IMR-90 (cell line): ENCODE measurements around the gene ZNF618. TPM values are rescaled to one million over a fixed set of nuclear protein-coding genes. Genes with fewer than 3 reads are reported as not detected.

Source experiments
- ATAC-seq: fragments of 200-7000 bp; cut with Tn5 transposase; 2 replicates; pipeline ENCODE4 v1.9.1; 2020; ENCODE audit warnings: low read depth, mild to moderate bottlenecking, moderate library complexity
- BruUV-seq: library from RNA; stranded (reverse); fragments of 400-500 nt; replicated peaks from 2 replicates; lab custom pipeline; 2021; lab: Mats Ljungman, UMichigan
- CTCF ChIA-PET: fragments of 300-600 bp; formaldehyde crosslinking; extraction: SDS; loops from one replicate; lab custom pipeline; 2021; ENCODE audit warnings: antibody characterized with exemption; lab: Yijun Ruan, JAX
- POLR2A ChIA-PET: fragments of 300-600 bp; sonication (Branson Sonifier 250); formaldehyde crosslinking; loops from one replicate; lab custom pipeline; 2022; ENCODE audit warnings: antibody characterized with exemption; ENCODE audit not compliant: unreplicated experiment; lab: Charles Lee
- DNase-seq: peaks from one replicate; pipeline ENCODE4 v3.0.0; 2013
- H2AFZ ChIP-seq: replicated peaks from 2 replicates; pipeline ENCODE3; 2013; ENCODE audit warnings: low read length, mild to moderate bottlenecking; ENCODE audit not compliant: poor library complexity
- H2AK5ac ChIP-seq: 2 replicates; pipeline ENCODE4 v1.6.1; 2013; ENCODE audit warnings: low read depth, low read length, inconsistent platforms
- H2AK9ac ChIP-seq: replicated peaks from 2 replicates; pipeline ENCODE3; 2013; ENCODE audit warnings: mild to moderate bottlenecking, low read depth, low read length, moderate library complexity; ENCODE audit not compliant: poor library complexity
- H2BK120ac ChIP-seq: 2 replicates; pipeline ENCODE4 v1.6.1; 2013; ENCODE audit warnings: low read depth, low read length, inconsistent platforms
- H2BK15ac ChIP-seq: 3 replicates; pipeline ENCODE4 v1.6.1; 2013; ENCODE audit warnings: low read depth, low read length, inconsistent platforms
- H2BK20ac ChIP-seq: 2 replicates; pipeline ENCODE4 v1.6.1; 2013; ENCODE audit warnings: low read depth, mild to moderate bottlenecking, inconsistent platforms, low read length, moderate library complexity
- H2BK5ac ChIP-seq: 2 replicates; pipeline ENCODE4 v1.6.1; 2013; ENCODE audit warnings: mild to moderate bottlenecking, low read depth, low read length, inconsistent platforms; ENCODE audit not compliant: poor library complexity, severe bottlenecking
- H3K14ac ChIP-seq: replicated peaks from 2 replicates; pipeline ENCODE4 v1.6.1; 2013; ENCODE audit warnings: low read depth, low read length, inconsistent platforms
- H3K18ac ChIP-seq: 2 replicates; pipeline ENCODE4 v1.6.1; 2013; ENCODE audit warnings: low read depth, low read length, control low read depth
- H3K23ac ChIP-seq: 2 replicates; pipeline ENCODE4 v1.6.1; 2013; ENCODE audit warnings: low read depth, low read length, inconsistent platforms
- H3K27ac ChIP-seq: 2 replicates; pipeline ENCODE4 v1.5.1; 2013; ENCODE audit warnings: mild to moderate bottlenecking, control low read depth, low read length; ENCODE audit not compliant: insufficient read depth
- H3K27me3 ChIP-seq: 2 replicates; pipeline ENCODE4 v1.6.1; 2013; ENCODE audit warnings: low read length; ENCODE audit not compliant: control insufficient read depth, insufficient read depth
- H3K36me3 ChIP-seq: 2 replicates; pipeline ENCODE4 v1.6.1; 2013; ENCODE audit warnings: low read length, mixed read lengths; ENCODE audit not compliant: control insufficient read depth, insufficient read depth
- H3K4ac ChIP-seq: 2 replicates; pipeline ENCODE4 v1.6.1; 2013; ENCODE audit warnings: low read depth, low read length, inconsistent platforms
- H3K4me1 ChIP-seq: 2 replicates; pipeline ENCODE4 v1.6.1; 2013; ENCODE audit warnings: low read length, mixed read lengths; ENCODE audit not compliant: control insufficient read depth, insufficient read depth
- H3K4me2 ChIP-seq: 2 replicates; pipeline ENCODE4 v1.6.1; 2013; ENCODE audit warnings: low read depth, mild to moderate bottlenecking, control low read depth, low read length, moderate library complexity
- H3K4me3 ChIP-seq: 2 replicates; pipeline ENCODE4 v1.5.1; 2013; ENCODE audit warnings: low read depth, mild to moderate bottlenecking, control low read depth, low read length, moderate library complexity; ENCODE audit not compliant: insufficient read depth
- H3K56ac ChIP-seq: 2 replicates; pipeline ENCODE4 v1.6.1; 2013; ENCODE audit warnings: low read length, inconsistent platforms; ENCODE audit not compliant: insufficient read depth; ENCODE audit errors: extremely low read depth
- H3K79me1 ChIP-seq, 2 experiments: 2 replicates each; pipeline ENCODE4 v1.6.1; 2013; ENCODE audit warnings: low read length in 2 of 2, inconsistent platforms in 1 of 2, low read depth in 1 of 2
- H3K9ac ChIP-seq: 2 replicates; pipeline ENCODE4 v1.6.1; 2013; ENCODE audit warnings: low read depth, low read length, control low read depth
- H3K9me1 ChIP-seq: 2 replicates; pipeline ENCODE4 v1.6.1; 2013; ENCODE audit warnings: low read length, inconsistent platforms; ENCODE audit not compliant: insufficient read depth
- H3K9me3 ChIP-seq: 2 replicates; pipeline ENCODE4 v1.6.1; 2013; ENCODE audit warnings: low read length; ENCODE audit not compliant: control insufficient read depth, insufficient read depth
- H4K20me1 ChIP-seq: 2 replicates; pipeline ENCODE4 v1.6.1; 2013; ENCODE audit warnings: low read length, inconsistent platforms; ENCODE audit not compliant: insufficient read depth
- H4K5ac ChIP-seq: 2 replicates; pipeline ENCODE4 v1.6.1; 2013; ENCODE audit warnings: mild to moderate bottlenecking, low read depth, low read length, control low read depth
- H4K8ac ChIP-seq, 2 experiments: 2 replicates each; pipeline ENCODE4 v1.6.1; 2013; ENCODE audit warnings: low read depth in 2 of 2, low read length in 2 of 2, control low read depth in 1 of 2, inconsistent platforms in 1 of 2
- H4K91ac ChIP-seq: 2 replicates; pipeline ENCODE4 v1.6.1; 2013; ENCODE audit warnings: low read depth, low read length, inconsistent platforms; ENCODE audit not compliant: insufficient read depth
- BHLHE40 ChIP-seq: fragments of 150-350 bp; IDR thresholded peaks from 2 replicates; pipeline ENCODE4 v1.6.1; 2016; ENCODE audit warnings: mild to moderate bottlenecking, low read depth, low read length
- CEBPB ChIP-seq: IDR thresholded peaks from 2 replicates; pipeline ENCODE4 v1.6.1; 2012; ENCODE audit warnings: low read depth, low read length, improper control_type of control experiment
- CHD1 ChIP-seq: IDR thresholded peaks from 2 replicates; pipeline ENCODE4 v1.6.1; 2012; ENCODE audit warnings: low read depth, low read length, improper control_type of control experiment
- MAZ ChIP-seq: IDR thresholded peaks from 2 replicates; pipeline ENCODE4 v1.6.1; 2012; ENCODE audit warnings: low read depth, mild to moderate bottlenecking, low read length, improper control_type of control experiment, moderate library complexity, borderline replicate concordance
- POLR2A ChIP-seq: IDR thresholded peaks from 2 replicates; pipeline ENCODE4 v1.6.1; 2012; ENCODE audit warnings: mild to moderate bottlenecking, low read depth, low read length
- RAD21 ChIP-seq: IDR thresholded peaks from 2 replicates; pipeline ENCODE4 v1.6.1; 2012; ENCODE audit warnings: low read length, improper control_type of control experiment
- RCOR1 ChIP-seq: IDR thresholded peaks from 2 replicates; pipeline ENCODE4 v1.6.1; 2012; ENCODE audit warnings: mild to moderate bottlenecking, low read length, improper control_type of control experiment; ENCODE audit not compliant: insufficient replicate concordance
- RFX5 ChIP-seq: IDR thresholded peaks from 2 replicates; pipeline ENCODE4 v1.8.0; 2012; ENCODE audit warnings: low read depth, mild to moderate bottlenecking, low read length, moderate library complexity
- WGBS, 2 experiments: methylation state at CpG; one replicate each; pipeline versions ENCODE4 v1.1.5 to v1.1.7; 2013; ENCODE audit warnings: missing lambda C conversion rate in 2 of 2; ENCODE audit not compliant: insufficient read length in 1 of 2; ENCODE audit errors: extremely low coverage in 2 of 2; 5-methylcytosine and 5-hydroxymethylcytosine counted together
- dilution Hi-C: fragments of 300-500 bp; cut with HindIII; formaldehyde crosslinking; loops from one replicate; pipeline ENCODE4 v1.14.3; 2018; ENCODE audit warnings: low sequenced_read_pairs; ENCODE audit not compliant: unreplicated experiment
- in situ Hi-C: fragments of 300-500 bp; cut with MboI; formaldehyde crosslinking; loops from 3 replicates; pipeline ENCODE4 v1.14.3; 2019; ENCODE audit warnings: low sequenced_read_pairs, inconsistent platforms, mixed read lengths
- intact Hi-C: fragments of 100-400 bp; cut with micrococcal nuclease; formaldehyde crosslinking; loops from 2 replicates; pipeline ENCODE4 v1.10.0; 2022
- polyA plus RNA-seq, 3 experiments: library from polyadenylated mRNA; depleted of rRNA; stranded (reverse); fragments of >200 nt; gene quantifications; 2 replicates each; pipeline ENCODE4 v1.2.3, GENCODE V29; 2012; ENCODE audit warnings: low replicate concordance in 1 of 3
- total RNA-seq: library from RNA; depleted of rRNA; stranded (reverse); fragments of >200 nt; gene quantifications from 2 replicates; pipeline ENCODE4 v1.2.3, GENCODE V29; 2012
- TF ChIP-seq, protein P1 (sequence below): conservative IDR thresholded peaks from 2 replicates; pipeline ENCODE4 v1.5.1; 2012; ENCODE audit warnings: mild to moderate bottlenecking, low read depth, low read length, improper control_type of control experiment
- TF ChIP-seq, protein P2 (sequence below): fragments of 150-350 bp; IDR thresholded peaks from 2 replicates; pipeline ENCODE4 v1.6.1; 2016; ENCODE audit warnings: low read depth, mild to moderate bottlenecking, low read length, moderate library complexity, borderline replicate concordance
- TF ChIP-seq, protein P3 (sequence below): fragments of 150-350 bp; IDR thresholded peaks from 2 replicates; pipeline ENCODE4 v1.6.1; 2017; ENCODE audit warnings: mild to moderate bottlenecking, antibody characterized with exemption, low read length, low read depth

The ZNF618 gene
- total and polyA plus RNA-seq, 2 of the 4 experiments (the other 2 are of a cell fraction) = 8.2 to 9.4 TPM

- Histone ChIP-seq H3K27me3 (no peaks in the 10 kb centered on the region), H3K56ac (no peak overlapping the region), H3K4ac (no peak overlapping the region), H4K91ac (no peak overlapping the region), H3K18ac (no peak overlapping the region), H3K4me1 (peaks cover 3% of the 10 kb centered on the region; the same call in 1 of the 2 replicates), H2BK20ac (no peak overlapping the region), H3K9ac (no peak overlapping the region), H3K79me1 (peaks cover 16 to 70% of the 10 kb centered on the region in 2 experiments), H4K8ac (no peak overlapping the region), H2BK5ac (no peak overlapping the region), H2AFZ (no peak overlapping the region), H2BK15ac (no peak overlapping the region), H3K14ac (no peak overlapping the region), H3K9me3 (no peaks in the 10 kb centered on the region), H3K36me3 (peaks cover 20% of the 10 kb centered on the region; the same call in 1 of the 2 replicates), H2BK120ac (no peak overlapping the region), H3K9me1 (peaks cover 16% of the 10 kb centered on the region), H3K23ac (no peak overlapping the region), H2AK9ac (no peak overlapping the region), H4K5ac (no peak overlapping the region), H2AK5ac (no peak overlapping the region), H4K20me1 (peaks cover 13% of the 10 kb centered on the region; the same call in 1 of the 2 replicates), H3K4me3 (no peak overlapping the region), H3K4me2 (no peak overlapping the region), H3K27ac (no peak overlapping the region)
- dilution Hi-C loops = no loop called here
- ATAC-seq = no peak
- POLR2A ChIA-PET = no interaction called here
- TF ChIP-seq, protein P1, sequence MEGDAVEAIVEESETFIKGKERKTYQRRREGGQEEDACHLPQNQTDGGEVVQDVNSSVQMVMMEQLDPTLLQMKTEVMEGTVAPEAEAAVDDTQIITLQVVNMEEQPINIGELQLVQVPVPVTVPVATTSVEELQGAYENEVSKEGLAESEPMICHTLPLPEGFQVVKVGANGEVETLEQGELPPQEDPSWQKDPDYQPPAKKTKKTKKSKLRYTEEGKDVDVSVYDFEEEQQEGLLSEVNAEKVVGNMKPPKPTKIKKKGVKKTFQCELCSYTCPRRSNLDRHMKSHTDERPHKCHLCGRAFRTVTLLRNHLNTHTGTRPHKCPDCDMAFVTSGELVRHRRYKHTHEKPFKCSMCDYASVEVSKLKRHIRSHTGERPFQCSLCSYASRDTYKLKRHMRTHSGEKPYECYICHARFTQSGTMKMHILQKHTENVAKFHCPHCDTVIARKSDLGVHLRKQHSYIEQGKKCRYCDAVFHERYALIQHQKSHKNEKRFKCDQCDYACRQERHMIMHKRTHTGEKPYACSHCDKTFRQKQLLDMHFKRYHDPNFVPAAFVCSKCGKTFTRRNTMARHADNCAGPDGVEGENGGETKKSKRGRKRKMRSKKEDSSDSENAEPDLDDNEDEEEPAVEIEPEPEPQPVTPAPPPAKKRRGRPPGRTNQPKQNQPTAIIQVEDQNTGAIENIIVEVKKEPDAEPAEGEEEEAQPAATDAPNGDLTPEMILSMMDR = no peak
- TF ChIP-seq, protein P2, sequence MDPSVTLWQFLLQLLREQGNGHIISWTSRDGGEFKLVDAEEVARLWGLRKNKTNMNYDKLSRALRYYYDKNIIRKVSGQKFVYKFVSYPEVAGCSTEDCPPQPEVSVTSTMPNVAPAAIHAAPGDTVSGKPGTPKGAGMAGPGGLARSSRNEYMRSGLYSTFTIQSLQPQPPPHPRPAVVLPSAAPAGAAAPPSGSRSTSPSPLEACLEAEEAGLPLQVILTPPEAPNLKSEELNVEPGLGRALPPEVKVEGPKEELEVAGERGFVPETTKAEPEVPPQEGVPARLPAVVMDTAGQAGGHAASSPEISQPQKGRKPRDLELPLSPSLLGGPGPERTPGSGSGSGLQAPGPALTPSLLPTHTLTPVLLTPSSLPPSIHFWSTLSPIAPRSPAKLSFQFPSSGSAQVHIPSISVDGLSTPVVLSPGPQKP = no peak
- TF ChIP-seq RFX5 (no peak), CHD1 (no peak), RCOR1 (no peak), POLR2A (no peak), RAD21 (no peak), MAZ (no peak), CEBPB (no peak), BHLHE40 (no peak)
- TF ChIP-seq, protein P3, sequence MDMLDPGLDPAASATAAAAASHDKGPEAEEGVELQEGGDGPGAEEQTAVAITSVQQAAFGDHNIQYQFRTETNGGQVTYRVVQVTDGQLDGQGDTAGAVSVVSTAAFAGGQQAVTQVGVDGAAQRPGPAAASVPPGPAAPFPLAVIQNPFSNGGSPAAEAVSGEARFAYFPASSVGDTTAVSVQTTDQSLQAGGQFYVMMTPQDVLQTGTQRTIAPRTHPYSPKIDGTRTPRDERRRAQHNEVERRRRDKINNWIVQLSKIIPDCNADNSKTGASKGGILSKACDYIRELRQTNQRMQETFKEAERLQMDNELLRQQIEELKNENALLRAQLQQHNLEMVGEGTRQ = no peak
- intact Hi-C loops = no loop called here
- in situ Hi-C loops = no loop called here
- BruUV-seq = no TSS peak
- no peak for DNase-seq
- CTCF ChIA-PET = no interaction called here
- no CpG with 5 or more reads among the region's 6 CpGs for WGBS, 2 experiments
These were observed 120.5 kb downstream of the ZNF618 start for GRCh38 chr9:113996531-113997001.
